Measurements from ENCODE around the gene ZNF536. TPM values are rescaled to one million over a fixed set of nuclear protein-coding genes. Genes with fewer than 3 reads are reported as not detected.
"Not testable (repeated sequence)": the region's sequence is repeated elsewhere in the genome, so short reads cannot be mapped to it uniquely, and the experiment has no call there.

The ZNF536 gene
- total RNA-seq, 2 experiments from 2014 or later = not detected

DNA sequence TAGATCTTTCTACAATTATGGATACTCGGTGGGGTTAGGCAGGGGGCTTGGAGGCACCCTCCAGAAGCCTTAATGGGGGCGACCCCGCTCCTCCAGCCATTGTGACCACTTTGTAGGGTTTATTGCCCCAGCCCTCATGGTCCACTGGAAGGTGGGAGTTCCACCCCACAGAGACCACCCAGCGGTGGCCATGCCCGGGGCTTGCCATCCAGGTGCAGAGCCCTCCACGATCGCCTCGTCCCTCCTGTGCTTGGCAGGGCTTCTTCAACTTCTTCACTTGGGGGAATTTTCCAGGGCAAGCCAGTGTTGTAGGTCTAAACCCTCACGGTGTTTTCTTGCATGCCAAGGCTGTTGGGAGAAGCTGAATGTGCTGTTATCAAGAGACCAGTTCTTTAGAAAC is 16.1 kb downstream of the ZNF536 start:
- CTCF ChIA-PET = no interaction called here
- ATAC-seq (no peak), DNase-seq (no peak)
- POLR2A ChIA-PET = no interaction called here
- no peaks in the 10 kb centered on the region for H3K9me3 Mint-ChIP-seq (ENCODE audit: insufficient read depth)
- no peak overlapping the region for H3K27ac Mint-ChIP-seq
- peaks cover 2% of the 10 kb centered on the region for H3K27me3 Mint-ChIP-seq (ENCODE audit: low read depth)
- no peaks in the 10 kb centered on the region for H3K36me3 Mint-ChIP-seq (ENCODE audit: low read depth)
- H3K4me3 Mint-ChIP-seq = no peak overlapping the region
- H3K4me1 Mint-ChIP-seq (ENCODE audit: low read depth) = no peaks in the 10 kb centered on the region

- Mint-ChIP-seq H3K36me3 (ENCODE audit: low read depth) (no peaks in the 10 kb centered on the region), H3K4me3 (no peak overlapping the region), H3K27me3 (ENCODE audit: low read depth) (peaks cover 2% of the 10 kb centered on the region), H3K4me1 (ENCODE audit: low read depth) (no peaks in the 10 kb centered on the region), H3K9me3 (ENCODE audit: insufficient read depth) (no peaks in the 10 kb centered on the region), H3K27ac (no peak overlapping the region)
- ATAC-seq (no peak), DNase-seq (no peak)
- CTCF ChIA-PET = no interaction called here
- POLR2A ChIA-PET = no interaction called here
These were observed 16.6 kb downstream of the ZNF536 start for GRCh38 chr19:30388819-30389218.

DNA sequence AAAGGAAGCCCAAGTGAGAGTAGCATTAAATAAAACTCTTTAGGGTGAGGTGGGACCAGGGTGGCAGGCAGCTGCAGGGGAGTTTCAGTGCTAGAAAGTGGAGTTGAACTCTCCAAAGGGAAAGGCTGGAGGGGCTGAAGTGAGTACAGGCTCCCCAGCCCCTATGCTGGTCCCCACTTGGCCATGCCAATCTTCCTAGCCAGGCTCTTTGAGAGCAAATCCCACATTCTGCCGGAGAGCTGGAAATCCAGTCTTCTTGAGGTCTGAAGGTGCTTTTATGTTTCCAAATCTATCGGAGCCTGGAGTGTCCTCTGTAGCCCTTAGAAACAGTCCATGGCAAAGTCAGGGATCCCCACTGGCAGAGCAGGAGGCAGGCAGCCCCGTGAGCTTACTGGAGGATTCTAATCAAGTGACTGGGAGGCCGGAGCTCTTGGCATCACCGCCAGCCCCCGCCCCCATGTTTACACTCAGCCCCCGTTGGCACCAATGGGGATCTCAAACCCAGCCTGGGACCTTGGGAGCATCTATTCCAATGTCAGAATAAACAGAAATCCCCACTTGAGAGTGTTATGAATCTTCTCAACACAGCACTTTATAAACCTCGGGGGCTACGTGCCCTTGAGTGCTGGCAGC is 18.3 kb downstream of the ZNF536 start:
- no peaks in the 10 kb centered on the region for H3K9me3 Mint-ChIP-seq (ENCODE audit: insufficient read depth)
- no peaks in the 10 kb centered on the region for H3K4me1 Mint-ChIP-seq (ENCODE audit: low read depth)
- ChIA-PET CTCF (no interaction called here), POLR2A (no interaction called here)
- H3K4me3 Mint-ChIP-seq = no peak overlapping the region
- no peaks in the 10 kb centered on the region for H3K36me3 Mint-ChIP-seq (ENCODE audit: low read depth)
- ATAC-seq (no peak), DNase-seq (peak; percentile 1)
- peaks cover 2% of the 10 kb centered on the region for H3K27me3 Mint-ChIP-seq (ENCODE audit: low read depth)
- H3K27ac Mint-ChIP-seq = no peak overlapping the region

- H3K9me3 Mint-ChIP-seq (ENCODE audit: insufficient read depth) = no peaks in the 10 kb centered on the region
- ATAC-seq (no peak), DNase-seq (no peak)
- H3K36me3 Mint-ChIP-seq (ENCODE audit: low read depth) = no peaks in the 10 kb centered on the region
- ChIA-PET CTCF (no interaction called here), POLR2A (no interaction called here)
- no peak overlapping the region for H3K4me3 Mint-ChIP-seq
- H3K27me3 Mint-ChIP-seq (ENCODE audit: low read depth) = peaks cover 2% of the 10 kb centered on the region
- H3K27ac Mint-ChIP-seq = no peak overlapping the region
- H3K4me1 Mint-ChIP-seq (ENCODE audit: low read depth) = no peaks in the 10 kb centered on the region
These were observed 18.9 kb downstream of the ZNF536 start for GRCh38 chr19:30391052-30391451.

DNA sequence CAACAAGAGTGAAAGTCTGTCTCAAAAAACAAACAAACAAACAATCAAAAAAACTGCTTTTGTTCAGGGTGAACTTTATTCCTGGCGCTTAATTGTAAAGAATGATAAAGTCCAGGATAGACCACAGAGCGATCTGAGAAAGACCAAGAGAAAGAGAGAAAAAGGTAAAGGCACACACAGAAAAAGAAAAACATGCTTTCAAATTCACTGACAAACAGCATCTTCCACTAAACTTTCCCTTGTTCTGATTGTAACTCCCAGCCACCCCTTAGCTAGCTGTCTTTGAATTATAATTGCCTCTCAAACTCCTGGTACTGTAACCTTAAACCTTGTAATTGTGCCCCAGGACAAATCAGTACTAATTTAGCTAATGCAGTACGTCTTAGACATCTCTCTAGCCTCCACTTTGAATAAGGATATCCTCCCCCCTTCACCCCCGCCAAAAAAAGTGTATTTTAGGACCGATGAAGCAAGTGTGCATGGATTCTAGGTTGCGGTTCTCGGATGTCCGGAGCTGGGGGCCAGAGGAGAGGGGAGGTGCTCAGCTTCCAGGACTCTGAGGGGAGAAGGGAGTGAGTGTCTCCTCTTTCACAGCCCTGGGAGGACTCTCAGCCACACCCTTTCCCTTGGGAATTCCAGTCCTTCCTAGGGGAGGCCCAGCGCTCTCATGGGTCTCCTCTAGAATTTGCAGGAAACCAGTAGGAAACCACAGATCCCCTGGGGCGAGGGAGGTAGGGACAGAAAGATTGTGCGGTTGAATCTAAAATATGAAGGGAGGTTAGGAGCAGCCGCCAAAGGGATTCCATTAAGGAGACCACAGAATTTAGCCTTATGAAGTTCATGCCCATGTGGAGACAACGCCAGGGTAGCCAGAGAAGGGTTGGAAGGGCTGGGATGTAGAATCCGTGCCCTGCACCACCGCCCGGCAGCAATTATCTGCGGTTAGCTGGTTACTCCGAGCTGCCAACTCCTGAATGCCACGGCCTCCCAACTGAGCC is 19.7 kb downstream of the ZNF536 start:
- no peaks in the 10 kb centered on the region for H3K9me3 Mint-ChIP-seq (ENCODE audit: insufficient read depth)
- ChIA-PET CTCF (no interaction called here), POLR2A (interaction anchor here (0.6 kb wide), 1 partner anchor 539 kb away, joined by 3 read pairs; no protein-coding TSS in a partner anchor)
- H3K4me1 Mint-ChIP-seq (ENCODE audit: low read depth) = no peaks in the 10 kb centered on the region
- DNase-seq (no peak), ATAC-seq (no peak)
- H3K4me3 Mint-ChIP-seq = no peak overlapping the region
- H3K27me3 Mint-ChIP-seq (ENCODE audit: low read depth) = peaks cover 2% of the 10 kb centered on the region
- H3K36me3 Mint-ChIP-seq (ENCODE audit: low read depth) = no peaks in the 10 kb centered on the region
- no peak overlapping the region for H3K27ac Mint-ChIP-seq

DNA sequence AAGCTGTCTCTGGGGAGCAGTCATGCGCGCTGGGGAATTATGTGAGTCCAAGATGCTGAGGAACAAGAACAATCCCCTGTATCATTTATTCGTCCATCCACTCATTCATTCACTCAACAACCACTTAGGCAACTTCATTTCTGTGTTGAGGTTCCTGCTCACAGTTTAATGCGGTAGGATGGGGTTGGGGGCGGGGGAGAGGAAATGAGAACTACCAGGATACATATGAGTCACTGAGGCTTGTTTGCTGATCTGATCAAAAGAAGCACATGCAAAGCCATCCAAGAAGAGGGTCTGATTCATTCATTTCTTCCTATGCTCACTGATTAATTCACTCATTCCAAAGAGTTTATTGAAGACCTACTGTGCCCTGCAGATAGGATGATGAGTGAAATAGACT is 20.9 kb downstream of the ZNF536 start:
- no peak for ATAC-seq
- no peak for DNase-seq
- Mint-ChIP-seq H3K36me3 (ENCODE audit: low read depth) (no peaks in the 10 kb centered on the region), H3K4me1 (ENCODE audit: low read depth) (no peaks in the 10 kb centered on the region), H3K27me3 (ENCODE audit: low read depth) (peaks cover 2% of the 10 kb centered on the region), H3K9me3 (ENCODE audit: insufficient read depth) (no peaks in the 10 kb centered on the region), H3K4me3 (no peak overlapping the region), H3K27ac (no peak overlapping the region)
- CTCF ChIA-PET = no interaction called here
- POLR2A ChIA-PET = no interaction called here

GRCh38 chr19:30393729-30394480 is 21.7 kb downstream of the ZNF536 start:
- POLR2A ChIA-PET = no interaction called here
- H3K36me3 Mint-ChIP-seq (ENCODE audit: low read depth) = no peaks in the 10 kb centered on the region
- H3K27me3 Mint-ChIP-seq (ENCODE audit: low read depth) = peaks cover 2% of the 10 kb centered on the region
- no peaks in the 10 kb centered on the region for H3K4me1 Mint-ChIP-seq (ENCODE audit: low read depth)
- CTCF ChIA-PET = no interaction called here
- ATAC-seq (no peak), DNase-seq (no peak)
- no peaks in the 10 kb centered on the region for H3K9me3 Mint-ChIP-seq (ENCODE audit: insufficient read depth)
- H3K4me3 Mint-ChIP-seq = no peak overlapping the region
- no peak overlapping the region for H3K27ac Mint-ChIP-seq

DNA sequence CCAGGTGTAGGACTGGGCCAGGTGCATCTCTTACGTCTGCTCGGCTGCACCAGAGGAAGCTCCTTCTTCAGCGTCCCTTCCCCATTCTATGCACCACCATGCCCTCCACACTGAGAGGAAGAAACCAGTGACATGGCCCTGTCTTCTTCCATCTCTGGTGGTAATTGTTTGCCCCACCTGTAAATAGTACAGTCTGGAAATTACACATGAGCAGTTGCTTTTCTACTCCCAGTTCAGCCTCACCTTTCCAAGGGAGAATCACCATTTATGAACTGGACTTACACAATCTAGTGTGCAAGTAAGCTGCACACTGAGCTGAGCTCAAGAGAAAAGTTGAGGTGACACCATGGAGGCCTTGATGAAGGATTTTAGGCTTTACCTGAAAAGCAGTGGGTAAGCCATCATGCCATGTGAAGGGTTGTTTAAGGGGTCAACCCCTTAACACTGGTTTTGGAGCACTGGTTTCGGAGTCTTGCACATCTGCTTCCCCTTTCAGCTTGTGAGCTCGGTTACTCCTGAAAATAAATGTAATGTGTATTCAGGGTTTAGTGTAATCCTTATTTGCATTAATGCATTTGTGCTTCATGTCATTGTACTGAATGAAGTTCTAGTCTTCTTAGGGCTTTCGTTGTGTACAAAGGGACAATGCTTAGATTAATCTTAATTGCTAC is 22.4 kb downstream of the ZNF536 start:
- no peak overlapping the region for H3K27ac Mint-ChIP-seq
- POLR2A ChIA-PET = no interaction called here

DNA sequence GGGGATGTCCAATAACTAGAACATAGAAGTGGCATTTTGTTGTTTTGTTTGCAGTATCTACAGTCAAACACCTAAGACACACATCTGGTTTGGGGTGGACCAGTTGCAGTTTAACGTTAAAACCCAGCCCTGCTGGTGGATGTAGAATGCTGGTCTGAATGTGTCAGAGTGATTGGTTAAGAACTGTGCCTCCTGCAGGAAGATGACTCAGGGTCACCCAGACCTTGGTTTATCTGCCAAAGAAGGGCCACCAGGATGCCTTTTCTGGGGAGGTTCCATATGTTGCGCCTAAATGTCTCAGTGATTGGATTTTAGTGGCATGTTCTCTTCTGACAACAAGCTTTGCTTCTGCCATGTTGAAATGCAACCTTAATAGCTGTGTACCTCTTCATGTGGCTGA is 23.1 kb downstream of the ZNF536 start:
- Mint-ChIP-seq H3K27ac (no peak overlapping the region), H3K27me3 (ENCODE audit: low read depth) (peaks cover 2% of the 10 kb centered on the region), H3K4me3 (no peak overlapping the region), H3K36me3 (ENCODE audit: low read depth) (no peaks in the 10 kb centered on the region), H3K9me3 (ENCODE audit: insufficient read depth) (no peaks in the 10 kb centered on the region), H3K4me1 (ENCODE audit: low read depth) (no peaks in the 10 kb centered on the region)
- ChIA-PET POLR2A (no interaction called here), CTCF (no interaction called here)
- ATAC-seq (no peak), DNase-seq (no peak)

More for the DNA sequence above, 22.4 kb downstream of the ZNF536 start:
- Mint-ChIP-seq H3K9me3 (ENCODE audit: insufficient read depth) (no peaks in the 10 kb centered on the region), H3K4me1 (ENCODE audit: low read depth) (no peaks in the 10 kb centered on the region), H3K36me3 (ENCODE audit: low read depth) (no peaks in the 10 kb centered on the region), H3K4me3 (no peak overlapping the region), H3K27me3 (ENCODE audit: low read depth) (peaks cover 2% of the 10 kb centered on the region)
- DNase-seq = no peak
- ATAC-seq = no peak
- CTCF ChIA-PET = no interaction called here

DNA sequence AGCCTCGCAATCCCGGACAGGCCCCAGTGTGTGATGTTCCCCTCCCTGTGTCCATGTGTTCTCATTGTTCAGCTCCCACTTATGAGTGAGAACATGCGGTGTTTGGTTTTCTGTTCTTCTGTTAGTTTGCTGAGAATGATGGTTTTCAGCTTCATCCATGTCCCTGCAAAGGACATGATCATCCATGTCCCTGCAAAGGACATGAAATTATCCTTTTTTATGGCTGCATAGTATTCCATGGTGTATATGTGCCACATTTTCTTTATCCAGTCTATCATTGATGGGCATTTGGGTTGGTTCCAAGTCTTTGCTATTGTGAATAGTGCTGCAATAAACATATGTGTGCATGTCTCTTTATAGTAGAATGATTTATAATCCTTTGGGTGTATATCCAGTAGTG is 26.4 kb downstream of the ZNF536 start:
- POLR2A ChIA-PET; H3K4me3 Mint-ChIP-seq; DNase-seq; H3K36me3 Mint-ChIP-seq (ENCODE audit: low read depth); CTCF ChIA-PET; H3K9me3 Mint-ChIP-seq (ENCODE audit: insufficient read depth); H3K27me3 Mint-ChIP-seq (ENCODE audit: low read depth); ATAC-seq; H3K27ac Mint-ChIP-seq; H3K4me1 Mint-ChIP-seq (ENCODE audit: low read depth): not testable (repeated sequence)

DNA sequence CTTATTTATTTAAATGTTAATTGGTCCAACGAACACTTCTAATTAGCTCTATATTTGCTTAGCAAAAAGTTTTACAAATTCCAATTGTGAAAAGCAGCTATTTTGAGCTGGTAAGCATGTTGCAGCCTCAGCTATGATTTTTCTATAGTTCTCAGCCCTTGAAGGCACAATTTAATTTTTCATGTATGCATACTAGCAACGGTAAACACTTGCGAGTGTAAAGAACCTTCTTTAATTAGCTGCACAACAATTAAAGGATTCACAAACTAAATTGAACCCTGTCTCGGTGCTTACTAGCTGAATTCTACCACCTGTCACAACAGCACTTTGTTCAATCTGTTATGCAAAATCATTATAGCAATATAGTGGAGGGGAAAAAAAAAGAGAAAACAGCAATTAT is 29.8 kb downstream of the ZNF536 start:
- no peak overlapping the region for H3K4me3 Mint-ChIP-seq
- POLR2A ChIA-PET = no interaction called here
- H3K27me3 Mint-ChIP-seq (ENCODE audit: low read depth) = no peaks in the 10 kb centered on the region
- CTCF ChIA-PET = no interaction called here
- no peaks in the 10 kb centered on the region for H3K36me3 Mint-ChIP-seq (ENCODE audit: low read depth)
- no peaks in the 10 kb centered on the region for H3K9me3 Mint-ChIP-seq (ENCODE audit: insufficient read depth)
- H3K27ac Mint-ChIP-seq = no peak overlapping the region
- ATAC-seq = no peak
- no peak for DNase-seq
- no peaks in the 10 kb centered on the region for H3K4me1 Mint-ChIP-seq (ENCODE audit: low read depth)
